Measurements from ENCODE around the gene NFATC1.

The NFATC1 gene

DNA sequence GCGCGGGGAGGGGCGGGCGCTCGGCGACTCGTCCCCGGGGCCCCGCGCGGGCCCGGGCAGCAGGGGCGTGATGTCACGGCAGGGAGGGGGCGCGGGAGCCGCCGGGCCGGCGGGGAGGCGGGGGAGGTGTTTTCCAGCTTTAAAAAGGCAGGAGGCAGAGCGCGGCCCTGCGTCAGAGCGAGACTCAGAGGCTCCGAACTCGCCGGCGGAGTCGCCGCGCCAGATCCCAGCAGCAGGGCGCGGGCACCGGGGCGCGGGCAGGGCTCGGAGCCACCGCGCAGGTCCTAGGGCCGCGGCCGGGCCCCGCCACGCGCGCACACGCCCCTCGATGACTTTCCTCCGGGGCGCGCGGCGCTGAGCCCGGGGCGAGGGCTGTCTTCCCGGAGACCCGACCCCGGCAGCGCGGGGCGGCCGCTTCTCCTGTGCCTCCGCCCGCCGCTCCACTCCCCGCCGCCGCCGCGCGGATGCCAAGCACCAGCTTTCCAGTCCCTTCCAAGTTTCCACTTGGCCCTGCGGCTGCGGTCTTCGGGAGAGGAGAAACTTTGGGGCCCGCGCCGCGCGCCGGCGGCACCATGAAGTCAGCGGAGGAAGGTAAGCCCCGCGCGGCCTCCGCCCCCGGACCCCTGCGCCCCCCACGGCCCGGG is at the start of gene NFATC1:
TSS of gene NFATC1 (plus strand) at position 170 of the 644 bp plus-strand sequence. CDS start at position 465, 295 bp downstream.
- no peak for DNase-seq

DNA sequence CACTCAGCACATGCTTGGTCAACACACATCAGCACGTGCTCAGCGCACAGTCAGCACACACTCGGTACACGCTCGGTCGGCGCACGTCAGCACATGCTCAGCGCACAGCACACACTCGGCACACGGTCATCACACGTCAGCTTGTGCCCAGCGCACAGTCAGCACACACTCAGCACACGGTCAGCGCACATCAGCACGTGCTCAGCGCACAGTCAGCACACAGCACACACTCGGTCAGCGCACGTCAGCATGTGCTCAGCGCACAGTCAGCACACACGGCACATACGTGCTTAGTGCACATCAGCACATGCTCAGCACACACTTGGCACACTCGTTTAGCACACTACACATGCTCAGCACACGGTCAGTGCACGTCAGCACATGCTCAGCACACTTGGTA is 49.7 kb upstream of the NFATC1 start:
- DNase-seq = no peak

DNA sequence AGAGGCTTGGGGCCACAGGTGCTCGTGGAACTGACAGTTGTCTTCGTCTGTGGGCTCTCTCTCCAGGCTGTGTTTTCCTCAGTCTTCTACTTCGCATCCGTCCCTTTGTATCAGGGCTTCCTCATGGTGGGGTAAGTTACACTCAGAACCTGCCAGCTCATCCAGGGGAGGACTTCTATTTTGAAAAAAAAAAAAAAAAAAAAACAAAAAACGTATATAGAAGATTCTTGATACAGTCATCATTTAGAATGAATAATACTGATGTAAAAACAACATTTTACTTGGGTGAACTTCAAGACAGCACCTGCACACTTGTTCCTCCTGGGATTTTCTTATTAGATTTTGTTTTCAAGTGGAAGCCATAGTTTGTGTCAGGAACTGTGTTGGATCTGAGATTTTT is 47.7 kb upstream of the NFATC1 start:
- no peak for DNase-seq

DNA sequence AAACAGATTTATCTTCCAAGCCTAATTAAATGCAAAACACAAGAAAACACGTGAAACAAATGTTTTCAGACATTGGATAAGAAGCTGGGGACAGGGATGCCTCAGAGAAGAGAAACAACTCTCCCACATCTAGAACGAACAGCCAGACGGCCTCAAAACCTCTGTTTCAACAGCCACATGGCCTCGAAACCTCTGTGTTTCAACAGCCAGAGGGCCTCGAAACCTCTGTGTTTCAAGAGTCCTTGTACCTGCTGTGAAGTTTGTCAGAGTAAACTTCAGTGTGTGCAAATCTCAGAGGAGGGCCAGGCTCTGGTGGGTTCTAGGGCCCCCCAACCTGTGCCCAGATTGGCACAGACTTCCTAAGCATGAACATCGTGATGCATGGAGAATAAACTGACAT is 43.3 kb upstream of the NFATC1 start:
- DNase-seq = no peak

DNA sequence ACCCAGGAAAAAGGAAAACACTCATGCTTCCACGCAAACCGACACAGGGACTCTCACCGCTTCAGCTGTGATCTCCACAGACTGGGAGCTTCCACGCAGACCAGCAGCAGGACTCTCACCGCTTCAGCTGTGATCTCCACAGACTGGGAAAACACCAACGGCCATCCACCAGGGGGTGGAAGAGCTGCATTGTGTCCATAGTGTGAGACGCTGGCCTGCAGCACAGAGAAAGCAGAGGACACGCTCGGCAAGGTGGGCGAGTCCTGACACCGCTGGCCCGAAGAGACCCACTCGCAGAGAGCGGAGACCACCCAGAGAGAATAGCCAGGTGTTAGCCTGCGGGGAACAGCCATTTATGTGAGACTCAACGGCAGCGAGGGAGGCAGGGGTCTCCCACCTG is 42.5 kb upstream of the NFATC1 start:
- no peak for DNase-seq

DNA sequence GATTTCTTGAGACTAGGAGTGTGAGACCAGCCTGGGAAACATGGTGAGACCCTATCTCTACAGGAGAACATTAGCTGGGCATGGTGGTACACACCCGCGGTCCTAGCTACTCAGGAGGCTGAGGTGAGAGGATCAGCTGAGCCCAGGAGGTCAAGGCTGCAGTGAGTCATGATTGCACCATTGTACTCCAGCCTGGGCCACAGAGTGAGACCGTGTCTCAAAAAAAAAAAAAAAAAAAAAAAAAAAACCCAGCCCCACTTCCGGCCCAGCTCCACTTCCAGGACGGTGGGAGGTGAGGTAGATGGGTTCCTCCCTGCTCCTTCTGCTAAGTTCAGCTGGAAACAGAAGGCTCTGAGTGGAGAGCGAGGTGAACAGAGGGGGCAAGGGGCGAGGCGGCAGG is 41.4 kb upstream of the NFATC1 start:
- DNase-seq = no peak

DNA sequence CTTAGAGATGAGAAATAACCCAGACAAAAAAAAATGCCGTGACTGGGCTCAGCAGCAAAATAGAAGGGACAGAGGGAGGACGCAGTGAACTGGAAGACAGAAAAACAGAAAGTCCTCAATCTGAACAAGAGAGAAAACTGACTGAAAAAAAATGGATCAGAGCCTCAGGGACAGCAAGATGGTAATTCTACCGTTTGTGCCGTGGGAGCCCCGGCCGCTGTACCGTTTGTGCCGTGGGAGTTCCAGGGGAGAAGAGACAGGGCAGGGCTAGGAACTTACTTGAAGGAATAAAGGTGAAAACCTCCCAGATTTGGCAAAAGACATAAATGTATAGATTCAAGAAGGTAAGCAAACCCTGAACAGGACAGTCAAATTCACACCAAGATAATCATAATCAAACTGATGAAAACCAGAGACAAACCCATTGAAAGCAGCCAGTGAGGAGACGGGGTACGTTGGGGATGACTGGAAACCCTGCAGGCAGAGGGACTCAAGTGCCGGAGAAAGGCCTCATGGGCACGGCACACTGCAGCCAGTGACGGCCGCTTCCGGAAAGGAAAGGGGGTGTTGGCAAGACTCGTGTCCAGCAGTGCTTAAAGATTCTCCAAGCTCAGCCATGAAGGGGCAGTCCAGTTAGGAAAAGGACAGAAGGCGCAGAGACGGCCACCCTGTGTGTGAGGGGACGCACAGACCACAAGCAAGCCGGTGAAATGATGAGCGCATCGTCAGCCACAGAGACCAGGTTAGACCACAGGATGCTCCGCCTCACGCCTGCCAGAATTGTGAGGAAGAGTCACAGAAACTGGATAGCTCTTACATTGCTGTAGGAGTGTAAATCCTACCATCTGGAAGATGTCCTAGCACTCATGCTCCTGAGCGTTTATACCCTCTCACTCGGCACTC is 40.0 kb upstream of the NFATC1 start:
- no peak for DNase-seq

DNA sequence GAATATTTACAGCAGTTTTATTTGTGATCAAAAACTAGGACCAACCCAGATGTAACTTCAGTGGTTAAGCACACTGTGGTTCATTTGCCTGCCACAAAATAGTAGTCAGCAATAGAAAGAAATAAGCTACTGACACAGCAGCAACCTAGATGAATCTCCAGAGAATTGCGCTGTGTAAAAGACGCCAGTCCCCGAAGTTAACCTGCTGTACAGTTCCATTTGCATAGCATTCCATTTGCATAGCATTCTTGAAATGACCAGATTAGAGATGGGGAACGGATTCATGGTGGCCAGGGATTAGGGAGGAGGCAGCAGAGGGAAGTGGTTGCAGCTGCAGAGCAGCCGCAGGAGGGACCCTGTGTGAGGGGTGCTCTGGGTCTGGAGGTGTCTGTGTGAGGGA is 39.3 kb upstream of the NFATC1 start:
- DNase-seq = no peak

DNA sequence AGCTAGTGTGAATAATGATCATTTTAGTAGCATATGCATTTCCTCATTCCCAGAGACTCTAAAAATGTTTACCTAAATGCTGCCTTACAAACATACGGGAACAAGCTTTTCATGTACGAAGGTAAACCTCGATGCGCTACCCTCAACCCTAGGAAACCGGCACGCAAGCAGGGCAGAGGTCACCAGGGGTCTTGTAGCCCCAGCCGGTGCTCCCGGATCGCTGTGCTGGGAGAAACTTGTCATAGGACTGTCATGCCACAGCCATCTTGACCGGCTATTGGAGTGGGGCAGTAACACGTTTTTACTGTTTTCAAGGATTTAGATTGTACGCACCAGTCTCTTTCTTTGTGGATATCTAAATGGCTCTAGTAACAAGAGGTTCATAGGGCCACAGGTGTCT is 34.8 kb upstream of the NFATC1 start:
- DNase-seq = no peak

DNA sequence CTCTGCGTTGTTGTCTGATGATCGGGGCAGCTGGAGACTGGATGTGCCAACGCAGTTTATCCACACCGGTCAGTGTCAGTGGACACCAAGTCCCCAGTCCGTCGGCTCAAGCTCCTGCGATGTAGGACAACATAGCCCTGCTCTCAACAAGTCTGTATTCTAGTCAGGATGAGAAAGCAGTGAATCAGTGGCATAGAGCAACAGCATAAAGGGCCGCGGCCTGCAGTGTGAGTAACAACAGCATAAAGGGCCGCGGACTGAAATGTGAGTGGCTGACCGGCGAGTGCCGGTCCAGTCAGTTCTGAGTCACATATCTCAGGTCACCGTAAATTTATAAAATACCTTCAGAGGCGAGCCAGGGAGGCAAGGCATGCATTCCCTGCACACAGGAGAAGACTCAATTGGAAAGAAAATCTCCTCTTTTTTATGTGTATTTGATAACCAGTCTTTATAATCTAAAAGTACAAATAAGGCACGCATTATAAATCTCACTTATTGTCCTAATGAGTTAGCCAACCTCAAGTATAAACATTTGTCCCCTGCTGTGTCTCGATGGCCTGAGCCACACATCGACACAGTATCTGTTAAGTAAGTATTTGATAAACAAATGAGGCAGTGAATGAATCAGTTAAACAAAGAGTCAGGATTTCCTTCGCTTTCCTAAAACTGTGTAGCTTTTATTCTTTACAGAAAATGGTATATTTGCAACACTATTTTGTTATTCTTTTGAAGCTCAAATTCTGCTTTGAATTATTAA is 33.8 kb upstream of the NFATC1 start:
- DNase-seq = no peak

DNA sequence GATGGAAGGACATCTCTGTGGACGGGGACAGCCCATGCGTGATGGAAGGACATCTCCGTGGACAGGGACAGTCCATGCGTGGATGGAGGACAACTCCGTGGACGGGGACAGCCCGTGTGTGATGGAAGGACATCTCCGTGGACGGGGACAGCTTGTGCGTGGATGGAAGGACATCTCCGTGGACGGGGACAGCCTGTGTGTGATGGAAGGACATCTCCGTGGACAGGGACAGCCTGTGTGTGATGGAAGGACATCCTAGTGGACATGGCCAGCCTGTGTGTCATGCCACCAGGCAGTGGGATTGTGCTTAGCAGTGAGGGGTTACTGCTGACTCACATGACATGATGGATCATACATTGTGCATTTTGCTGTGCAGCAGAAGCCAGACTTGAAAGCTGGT is 30.0 kb upstream of the NFATC1 start:
- DNase-seq = no peak

DNA sequence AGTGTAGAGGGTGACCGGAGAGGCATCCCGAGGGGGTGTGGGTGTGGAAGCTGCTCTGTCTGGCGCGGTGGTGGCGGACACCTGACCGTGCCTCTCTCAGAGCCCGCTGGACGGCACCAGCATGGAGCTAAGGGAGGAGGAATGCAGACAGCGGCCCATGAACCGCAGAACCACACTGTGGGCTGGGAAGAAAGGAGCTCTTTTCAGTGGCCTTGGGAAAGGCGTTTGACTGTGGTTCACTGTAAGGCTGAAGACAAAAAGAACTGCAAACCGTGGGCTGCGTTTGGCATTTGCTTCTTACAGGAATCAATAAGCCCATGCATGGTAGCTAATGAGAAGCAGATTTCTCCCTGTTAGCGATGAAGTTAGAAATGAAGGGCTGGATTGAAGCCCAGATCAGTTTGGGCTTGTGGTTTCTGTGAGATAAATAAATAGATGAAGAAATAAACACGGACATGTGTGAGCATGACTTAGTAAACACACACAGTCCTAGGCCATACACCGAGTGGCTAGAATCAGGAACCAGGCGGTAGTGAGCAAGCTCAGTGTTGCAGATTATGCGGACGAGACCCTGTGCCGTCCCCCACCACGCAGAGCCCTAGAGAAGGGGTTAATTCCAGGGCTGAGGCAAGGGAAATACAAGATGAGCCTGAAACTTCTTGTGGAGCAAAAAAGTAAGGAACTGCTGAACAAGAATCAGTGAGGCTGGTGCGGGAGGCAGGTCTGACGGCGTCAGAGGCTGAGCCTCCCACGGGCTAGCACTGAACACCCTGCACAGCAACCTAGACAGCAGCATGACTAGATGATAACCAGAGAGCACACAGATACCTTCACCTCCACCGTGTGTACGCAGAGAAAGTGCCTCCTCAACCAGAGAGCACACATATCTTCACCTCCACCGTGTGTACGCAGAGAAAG is 29.3 kb upstream of the NFATC1 start:
- no peak for DNase-seq

DNA sequence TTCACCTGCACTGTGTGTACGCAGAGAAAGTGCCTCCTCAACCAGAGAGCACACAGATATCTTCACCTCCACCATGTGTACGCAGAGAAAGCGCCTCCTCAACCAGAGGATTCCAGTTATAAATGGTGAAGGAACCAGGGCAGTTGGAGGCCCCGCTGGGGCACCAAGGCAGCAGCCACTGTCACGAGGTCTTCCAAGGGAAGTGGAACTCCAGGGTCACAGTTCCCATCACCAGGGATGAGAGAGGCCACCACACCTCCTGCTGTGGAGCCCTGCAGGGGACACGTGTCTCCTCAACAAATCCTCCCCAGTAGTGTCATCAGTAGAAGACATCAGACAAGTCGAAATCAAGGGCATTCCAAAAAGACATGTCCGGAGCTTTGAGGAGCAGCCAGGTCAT is 28.2 kb upstream of the NFATC1 start:
- no peak for DNase-seq

DNA sequence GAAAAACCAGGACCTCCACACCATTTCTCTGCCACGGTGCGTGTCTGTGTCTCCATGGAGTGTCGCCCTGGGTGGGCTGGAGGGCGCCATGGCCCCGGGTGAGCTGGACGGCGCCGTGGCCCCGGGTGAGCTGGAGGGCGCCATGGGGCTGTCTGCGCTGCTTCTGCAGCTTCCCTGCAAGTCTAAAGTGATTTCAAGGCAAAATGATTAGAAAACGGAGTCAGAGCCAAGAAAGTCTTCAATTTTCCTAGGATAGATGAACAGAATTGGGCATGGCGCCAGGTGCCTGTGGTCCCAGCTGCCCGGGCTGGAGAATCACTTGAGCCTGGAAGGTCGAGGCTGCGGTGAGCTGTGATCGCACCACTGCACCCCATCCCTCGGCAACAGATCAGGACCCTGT is 27.7 kb upstream of the NFATC1 start:
- no peak for DNase-seq

DNA sequence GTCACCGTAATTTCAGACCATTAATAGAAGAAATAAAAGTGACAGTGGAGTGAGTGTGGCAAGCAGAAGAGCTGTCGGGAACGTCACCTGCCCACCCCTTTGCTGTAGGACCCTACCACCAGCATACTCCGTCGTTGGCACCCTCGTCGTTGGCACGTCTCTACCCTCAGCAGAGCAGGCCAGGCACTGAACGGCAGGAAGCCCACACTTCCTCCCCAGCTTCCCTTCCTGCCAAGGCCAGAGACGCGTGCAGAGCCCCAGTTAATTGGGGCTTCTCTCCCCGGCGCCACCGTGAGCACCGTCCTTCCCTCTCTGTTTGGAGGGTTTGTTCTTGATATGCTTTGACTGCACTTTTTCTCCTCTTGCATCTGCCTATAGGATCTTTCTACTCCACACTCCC is 27.0 kb upstream of the NFATC1 start:
- no peak for DNase-seq

DNA sequence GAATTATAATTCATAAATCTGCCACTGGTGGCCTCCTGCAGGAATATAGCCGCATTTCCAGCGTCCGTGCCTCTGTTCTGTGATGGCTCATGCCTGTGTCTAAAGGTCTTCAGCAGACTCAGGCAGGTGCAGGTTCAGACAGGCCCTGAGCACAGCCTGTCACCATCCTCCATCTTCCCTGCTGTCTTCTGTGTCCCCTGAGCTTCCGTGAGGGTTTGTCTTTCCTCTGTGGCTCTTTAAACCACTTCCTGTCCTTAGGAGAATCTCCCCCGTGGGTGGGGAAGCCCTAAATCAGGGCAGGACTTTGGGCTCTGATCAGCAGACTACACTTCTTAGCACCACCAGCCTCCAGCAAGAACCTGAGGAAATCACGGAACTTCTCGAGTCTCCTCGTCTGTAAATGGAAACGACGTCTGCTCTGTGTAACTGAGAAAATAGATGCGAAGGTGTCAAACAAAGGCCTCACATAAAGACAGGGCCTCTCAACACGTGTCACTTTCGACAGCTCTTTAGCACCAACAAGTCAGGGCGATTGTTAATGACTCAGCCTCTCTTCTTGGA is 24.1 kb upstream of the NFATC1 start:
- no peak for DNase-seq

DNA sequence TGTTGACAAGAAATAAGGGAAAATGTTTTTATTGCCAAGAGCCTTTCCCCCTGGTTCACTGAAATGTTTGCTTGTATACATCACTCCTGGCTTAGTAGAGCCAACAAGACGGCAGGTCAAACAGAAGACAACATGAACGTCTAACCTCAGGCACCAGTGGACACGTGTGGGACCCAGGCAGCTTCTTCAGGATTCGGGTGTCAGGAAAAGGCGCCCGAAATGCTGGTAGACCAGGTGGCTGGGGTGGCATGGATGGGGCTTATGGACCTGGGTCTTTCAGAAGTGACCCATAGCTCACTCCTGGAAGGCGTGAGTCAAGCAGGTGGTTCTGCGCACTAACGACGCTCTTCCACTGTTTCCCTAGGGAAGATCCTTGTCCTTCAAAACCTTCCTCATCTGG is 23.3 kb upstream of the NFATC1 start:
- no peak for DNase-seq

DNA sequence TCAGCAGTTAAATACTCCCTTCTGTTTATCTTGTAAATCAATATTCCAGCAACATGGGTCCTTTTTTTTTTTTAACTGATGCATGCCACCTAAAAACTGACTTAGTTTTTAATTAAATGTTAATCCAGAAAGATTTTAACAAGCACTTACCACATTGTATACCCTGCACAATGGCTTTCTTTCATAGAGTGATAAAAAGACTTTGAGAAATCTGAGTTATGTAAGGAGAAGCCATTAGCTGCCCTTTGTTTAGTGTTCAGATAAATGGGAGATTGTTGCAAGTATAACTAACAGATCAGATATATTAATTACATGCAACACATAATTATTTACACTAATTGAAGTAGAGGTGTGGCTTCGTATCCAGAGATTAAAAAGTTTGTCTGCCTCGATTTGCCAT is 22.7 kb upstream of the NFATC1 start:
- no peak for DNase-seq

DNA sequence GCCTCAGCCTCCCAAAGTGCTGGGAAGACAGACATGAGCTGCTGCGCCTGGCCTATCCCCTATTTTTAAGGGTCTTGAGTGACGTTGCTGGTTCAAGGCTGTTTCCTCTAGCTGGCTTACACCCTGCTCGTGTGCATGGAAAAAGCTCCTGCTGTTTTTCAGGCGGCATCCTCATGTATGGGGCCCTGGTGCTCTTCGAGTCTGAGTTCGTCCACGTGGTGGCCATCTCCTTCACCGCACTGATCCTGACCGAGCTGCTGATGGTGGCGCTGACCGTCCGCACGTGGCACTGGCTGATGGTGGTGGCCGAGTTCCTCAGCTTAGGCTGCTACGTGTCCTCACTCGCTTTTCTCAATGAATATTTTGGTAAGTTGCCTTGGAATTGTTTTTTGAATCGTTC is 22.0 kb upstream of the NFATC1 start:
- no peak for DNase-seq

DNA sequence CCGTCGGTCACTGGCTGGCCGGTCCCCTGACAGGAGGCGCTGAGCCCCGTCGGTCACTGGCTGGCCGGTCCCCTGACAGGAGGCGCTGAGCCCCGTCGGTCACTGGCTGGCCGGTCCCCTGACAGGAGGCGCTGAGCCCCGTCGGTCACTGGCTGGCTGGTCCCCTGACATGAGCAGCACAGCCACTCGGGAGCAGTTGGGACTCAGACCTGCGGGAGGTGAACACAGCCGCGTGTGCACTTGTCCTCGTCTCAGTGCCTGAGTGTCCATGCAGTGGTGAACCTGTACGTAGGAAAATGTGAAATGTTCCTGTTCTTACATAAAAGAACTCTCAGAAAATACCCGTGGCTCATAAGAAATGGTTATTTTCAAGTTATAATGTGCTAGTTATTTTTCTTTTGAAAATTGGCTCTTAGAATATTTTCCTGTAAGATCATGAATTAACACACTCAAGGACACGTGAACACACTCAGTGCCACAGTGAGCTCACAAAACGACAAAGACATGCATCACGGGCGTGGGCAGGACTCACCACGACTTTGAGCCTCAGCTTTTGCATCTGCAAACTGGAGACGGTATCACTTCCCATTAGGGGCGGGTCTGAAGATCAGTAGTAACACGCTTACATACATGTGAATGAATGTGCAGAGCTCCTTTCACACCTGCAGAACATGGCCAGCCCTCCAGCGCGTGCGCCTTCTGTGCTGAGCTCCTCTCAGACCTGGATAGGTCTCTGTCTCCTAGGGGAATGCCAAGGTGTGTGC is 21.1 kb upstream of the NFATC1 start:
- no peak for DNase-seq

DNA sequence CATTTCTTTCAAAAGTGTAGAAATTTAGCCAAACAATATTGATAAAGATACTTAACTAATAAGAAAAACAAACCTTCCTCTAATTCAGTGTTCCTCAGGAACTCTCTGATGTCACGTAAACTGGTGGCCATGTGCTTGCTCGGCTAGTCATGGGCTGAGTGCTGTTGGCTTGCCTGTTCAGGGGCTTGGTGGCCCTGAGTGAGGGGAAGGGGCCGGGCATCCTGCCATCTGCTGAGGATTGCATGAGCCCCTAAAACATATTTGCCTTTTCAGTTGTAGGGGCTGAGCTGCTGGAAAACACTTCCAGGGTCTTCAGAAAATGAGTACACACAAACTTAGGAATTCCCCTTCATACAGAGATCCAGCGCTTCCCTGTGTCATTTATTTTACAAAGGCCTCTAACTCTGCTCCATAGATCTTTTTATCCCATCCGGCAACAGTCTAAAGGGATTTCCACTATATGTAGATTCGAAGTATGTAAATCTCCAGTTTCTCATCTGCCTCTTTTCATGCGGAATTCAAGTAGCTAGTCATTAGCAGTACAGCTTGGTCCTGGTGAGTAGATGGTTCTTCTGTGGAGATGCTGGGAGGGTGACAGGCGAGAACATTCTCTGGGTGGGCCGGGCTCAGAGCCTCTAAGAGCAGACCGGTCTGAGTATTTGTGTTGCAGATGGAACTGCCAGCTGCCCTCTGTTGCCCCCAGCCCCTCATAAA is 20.1 kb upstream of the NFATC1 start:
- DNase-seq = no peak

Measured in kidney glomerular epithelial cell (primary cell).